NCI-H345 treated with DMSO at 0.1 percent for 48 hours (cell line): ENCODE measurements around the gene PSMG4.
"Not testable (repeated sequence)": the region's sequence is repeated elsewhere in the genome, so short reads cannot be mapped to it uniquely, and the experiment has no call there.

ENCODE experiments used
- DNase-seq: peaks from one replicate; lab custom pipeline; 2025; ENCODE audit not compliant: unreplicated experiment; lab: John Stamatoyannopoulos, UW

Gene PSMG4

GRCh38 chr6:3230256-3230882 lies 28.4 kb upstream of the PSMG4 start:
- no peak for DNase-seq

- DNase-seq = peak; percentile 25
These were observed 27.9 kb upstream of the PSMG4 start for GRCh38 chr6:3230900-3231246.

- peak; percentile 21 for DNase-seq
These were observed 27.3 kb upstream of the PSMG4 start for GRCh38 chr6:3231247-3232016.

GRCh38 chr6:3232017-3232945 lies 26.5 kb upstream of the PSMG4 start:
- DNase-seq = peak; percentile 3

GRCh38 chr6:3233321-3233720 lies 25.4 kb upstream of the PSMG4 start:
- DNase-seq = no peak

GRCh38 chr6:3233904-3234303 lies 24.8 kb upstream of the PSMG4 start:
- no peak for DNase-seq

- DNase-seq = no peak
These were observed 23.3 kb upstream of the PSMG4 start for GRCh38 chr6:3235486-3235885.

- DNase-seq = no peak
These were observed 22.7 kb upstream of the PSMG4 start for GRCh38 chr6:3236005-3236404.

GRCh38 chr6:3237761-3238662 lies 20.7 kb upstream of the PSMG4 start:
- no peak for DNase-seq

- no peak for DNase-seq
These were observed 19.5 kb upstream of the PSMG4 start for GRCh38 chr6:3239110-3239830.

- DNase-seq = no peak
These were observed 18.2 kb upstream of the PSMG4 start for GRCh38 chr6:3240595-3240994.

GRCh38 chr6:3241745-3242144 lies 17.0 kb upstream of the PSMG4 start:
- not testable (repeated sequence) for DNase-seq

- DNase-seq = no peak
These were observed 16.0 kb upstream of the PSMG4 start for GRCh38 chr6:3242768-3243167.

- no peak for DNase-seq
These were observed 14.5 kb upstream of the PSMG4 start for GRCh38 chr6:3244003-3244831.

GRCh38 chr6:3244832-3245161 lies 13.9 kb upstream of the PSMG4 start:
- not testable (repeated sequence) for DNase-seq

GRCh38 chr6:3245216-3245615 lies 13.5 kb upstream of the PSMG4 start:
- DNase-seq = no peak

- DNase-seq = no peak
These were observed 11.2 kb upstream of the PSMG4 start for GRCh38 chr6:3247255-3248146.

- no peak for DNase-seq
These were observed 8.9 kb upstream of the PSMG4 start for GRCh38 chr6:3249821-3250220.
